GM21723 (cell line): ENCODE measurements around the gene ZBTB20.

Source experiments
- ATAC-seq: cut with Tn5 transposase; IDR thresholded peaks from one replicate; pipeline ENCODE4 v1.9.1; 2021; ENCODE audit warnings: mild to moderate bottlenecking, moderate library complexity; ENCODE audit not compliant: unreplicated experiment

Gene ZBTB20

DNA sequence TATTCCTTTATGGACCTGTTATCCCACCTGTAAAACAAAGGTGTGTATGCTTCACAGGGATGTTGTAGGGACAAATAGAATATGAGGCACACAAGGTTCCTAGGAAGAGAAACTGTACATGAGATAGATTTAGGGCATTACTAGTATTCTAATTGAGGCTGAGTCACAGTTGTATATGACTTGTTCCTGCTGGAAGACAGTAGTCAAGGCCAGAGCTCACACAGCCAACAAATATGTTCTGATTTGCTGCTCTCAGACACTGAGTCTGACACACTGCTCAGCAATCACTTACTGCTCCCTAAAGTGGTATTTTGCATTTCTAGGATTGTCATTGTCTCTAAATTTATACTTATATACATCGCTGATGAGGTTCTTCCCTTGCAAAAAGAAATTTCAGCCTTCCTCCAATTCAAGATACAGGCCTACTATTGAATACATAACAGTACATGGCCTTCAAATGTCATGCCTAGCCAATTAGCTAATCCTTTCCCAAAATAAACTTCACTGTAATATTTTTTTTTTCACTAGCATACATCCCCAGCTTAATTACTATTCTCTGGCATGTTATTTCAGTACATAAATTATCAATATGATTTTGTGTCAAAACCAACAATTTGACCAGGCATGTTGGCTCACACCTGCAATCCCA, 783.4 kb downstream of the ZBTB20 start:
- ATAC-seq, result no peak

DNA sequence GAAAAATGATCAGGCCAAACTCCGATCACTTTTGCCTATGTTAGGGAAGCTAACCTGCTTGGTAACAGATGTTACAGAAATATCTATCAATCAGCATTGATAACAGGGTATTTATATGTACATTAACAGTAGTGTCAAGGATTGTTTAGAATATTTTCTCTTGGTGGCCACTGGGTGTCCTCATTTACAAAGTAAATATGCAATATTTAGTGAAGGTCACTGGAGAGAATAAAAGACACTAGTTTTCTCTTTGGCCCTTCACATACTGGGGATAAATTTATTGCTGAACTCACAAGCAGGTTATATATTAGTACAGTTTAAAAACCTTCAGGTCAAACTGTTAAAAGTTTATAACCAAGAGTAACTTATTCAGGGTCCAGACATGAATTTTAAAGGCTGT, 784.3 kb downstream of the ZBTB20 start:
- ATAC-seq, result no peak

GRCh38 chr3:114361391-114361790, 785.7 kb downstream of the ZBTB20 start:
- ATAC-seq, result no peak

- ATAC-seq, result no peak
Measured at GRCh38 chr3:114356525-114356924, 790.6 kb downstream of the ZBTB20 start.

DNA sequence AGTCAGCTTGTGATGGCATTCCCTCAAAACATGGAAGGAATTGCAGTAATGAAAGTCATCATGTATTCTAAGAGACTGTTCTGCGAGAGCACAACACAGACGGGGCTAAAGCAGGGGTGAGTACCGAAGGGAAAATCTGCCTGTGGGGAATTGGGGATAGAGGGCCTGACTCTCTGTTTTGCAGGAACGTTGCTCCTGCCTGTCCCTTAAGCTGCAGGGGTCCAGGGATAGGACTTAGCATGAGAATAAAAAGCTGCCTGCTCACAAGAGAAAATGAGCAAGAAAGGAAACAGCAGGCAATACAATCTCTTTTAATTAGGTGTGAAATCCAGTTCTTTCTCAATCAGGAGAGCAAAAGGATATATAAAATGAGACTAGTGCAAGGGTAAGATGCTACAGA, 791.0 kb downstream of the ZBTB20 start:
- no peak for ATAC-seq

GRCh38 chr3:114355653-114356052, 791.4 kb downstream of the ZBTB20 start:
- no peak for ATAC-seq

DNA sequence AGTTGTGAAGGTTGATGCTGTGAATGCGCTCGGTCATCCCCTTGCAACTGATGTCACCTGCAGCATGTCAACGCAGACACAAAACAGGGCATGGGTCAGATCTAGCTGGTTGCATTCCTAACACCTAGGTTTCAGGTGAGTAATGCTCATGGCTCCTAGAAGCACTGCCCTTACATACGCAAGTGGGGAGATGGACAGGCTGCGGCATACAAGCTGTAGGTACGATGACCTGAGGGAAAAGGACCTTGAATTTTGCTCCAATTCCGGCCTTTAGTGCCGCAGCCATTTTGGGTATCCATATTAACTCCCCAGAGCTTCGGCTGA, 795.3 kb downstream of the ZBTB20 start:
- no peak for ATAC-seq

DNA sequence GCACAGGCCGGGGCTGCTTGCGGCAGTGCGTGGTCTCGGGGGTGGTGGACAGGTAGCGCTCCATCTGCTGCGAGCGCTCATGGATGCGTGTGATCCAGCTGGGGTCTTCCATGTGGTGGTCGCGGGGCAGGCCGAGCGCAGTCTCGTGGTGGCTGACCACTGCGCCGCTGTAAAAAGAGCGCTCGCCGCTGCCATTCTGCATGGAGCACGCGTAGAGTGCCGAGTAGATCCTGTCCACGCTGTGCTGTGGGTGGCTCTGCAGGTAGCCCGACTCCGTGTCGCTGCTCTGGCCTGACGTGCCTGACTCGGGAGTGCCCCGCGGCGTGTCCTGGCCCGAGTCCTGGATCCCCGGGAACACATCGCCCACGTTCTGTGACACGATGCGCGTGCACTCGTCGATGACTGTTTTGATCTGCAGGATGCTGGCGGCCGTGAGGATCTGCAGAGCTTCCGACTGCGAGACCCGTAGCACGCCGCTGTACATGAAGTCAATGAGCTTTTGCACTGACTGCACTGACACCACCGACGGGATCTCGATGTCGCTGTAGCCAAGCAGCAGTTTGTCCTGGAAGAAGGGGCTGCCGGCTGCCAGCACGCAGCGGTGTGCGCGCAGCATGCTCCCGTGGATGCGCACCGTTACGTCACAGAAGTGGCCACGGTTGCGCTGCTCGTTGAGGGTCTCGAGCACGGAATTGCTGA, 795.8 kb downstream of the ZBTB20 start:
- no peak for ATAC-seq

- no peak for ATAC-seq
Measured at GRCh38 chr3:114350690-114351089, 796.4 kb downstream of the ZBTB20 start.

GRCh38 chr3:114350271-114350670, 796.8 kb downstream of the ZBTB20 start:
- ATAC-seq, result no peak

GRCh38 chr3:114344492-114344891, 802.6 kb downstream of the ZBTB20 start:
- ATAC-seq, result no peak

DNA sequence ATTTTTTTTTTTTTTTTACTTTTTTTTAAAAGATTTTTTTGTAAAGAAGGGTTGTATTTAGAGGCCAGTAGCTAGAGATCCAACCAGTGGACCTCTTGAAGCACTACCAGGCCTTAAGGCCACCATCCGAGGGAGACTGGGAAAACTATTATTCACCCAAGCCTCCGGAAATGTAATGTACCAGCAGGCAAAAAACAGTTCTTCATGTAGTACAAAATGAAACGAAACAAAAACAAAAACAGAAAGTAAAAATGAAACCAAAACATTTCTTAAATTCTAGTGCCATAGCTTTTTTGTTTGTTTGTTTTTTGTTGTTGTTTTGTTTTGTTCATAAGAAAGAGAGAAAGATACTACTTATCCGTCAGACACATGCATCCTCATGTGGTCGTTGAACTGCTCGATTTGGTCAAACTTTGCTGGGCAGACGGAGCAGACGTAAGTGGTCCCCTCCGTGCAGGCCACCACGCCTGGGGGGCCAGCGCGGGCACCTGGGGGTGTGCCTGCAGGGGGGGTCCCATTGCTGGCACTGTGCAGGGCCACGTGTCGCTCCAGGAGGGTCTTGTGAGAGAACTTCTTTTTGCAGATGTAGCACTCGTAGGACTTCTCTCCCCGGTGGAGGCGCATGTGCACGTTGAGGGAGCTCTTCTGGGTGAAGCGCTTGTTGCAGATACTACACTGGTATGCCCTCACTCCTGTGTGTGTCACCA, 808.3 kb downstream of the ZBTB20 start:
- no peak for ATAC-seq

DNA sequence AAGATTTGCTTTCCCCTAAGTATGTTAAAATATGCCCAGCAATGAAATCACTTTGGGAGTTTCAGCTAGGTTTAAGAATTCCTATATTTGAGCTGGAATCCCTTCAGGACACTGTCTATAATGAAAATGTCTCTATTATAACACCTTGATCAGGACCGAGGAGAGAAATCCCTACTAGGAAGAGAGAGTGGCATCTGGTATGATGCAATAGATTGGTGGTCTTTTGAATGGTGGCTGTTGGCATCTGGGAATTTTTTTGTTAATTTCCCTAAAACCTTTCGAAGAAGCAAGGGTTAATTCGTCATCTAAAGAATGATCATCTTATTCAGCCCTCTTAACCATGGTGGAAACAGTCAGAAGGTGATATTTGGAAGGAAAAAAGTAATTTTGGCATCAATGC, 810.2 kb downstream of the ZBTB20 start:
- no peak for ATAC-seq

DNA sequence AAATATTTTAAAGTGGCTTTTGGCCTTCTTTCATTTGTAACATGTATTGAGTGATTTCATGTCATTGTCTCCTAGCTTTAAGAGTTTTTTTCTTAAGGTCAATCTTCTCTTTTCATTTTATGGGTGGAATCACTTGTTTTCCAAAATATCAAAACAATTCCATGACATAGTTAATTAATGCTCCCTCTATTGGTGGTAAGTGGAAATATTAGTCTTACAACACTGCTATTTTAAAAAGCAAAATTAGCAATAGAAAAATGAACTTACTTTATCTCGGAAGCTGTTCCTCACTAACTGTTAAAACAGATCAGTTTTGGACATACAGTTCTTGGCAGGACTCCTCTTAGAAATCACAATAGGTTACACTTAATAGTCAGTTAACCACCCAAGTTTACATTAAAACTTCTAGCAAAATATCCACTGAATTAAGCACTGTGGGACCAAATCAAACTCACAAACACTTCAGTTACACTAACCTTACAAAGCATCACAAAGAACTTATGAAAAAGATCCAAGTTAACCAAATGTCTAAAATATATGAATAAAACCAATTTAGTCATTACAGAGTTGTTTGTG, 810.9 kb downstream of the ZBTB20 start:
- no peak for ATAC-seq

DNA sequence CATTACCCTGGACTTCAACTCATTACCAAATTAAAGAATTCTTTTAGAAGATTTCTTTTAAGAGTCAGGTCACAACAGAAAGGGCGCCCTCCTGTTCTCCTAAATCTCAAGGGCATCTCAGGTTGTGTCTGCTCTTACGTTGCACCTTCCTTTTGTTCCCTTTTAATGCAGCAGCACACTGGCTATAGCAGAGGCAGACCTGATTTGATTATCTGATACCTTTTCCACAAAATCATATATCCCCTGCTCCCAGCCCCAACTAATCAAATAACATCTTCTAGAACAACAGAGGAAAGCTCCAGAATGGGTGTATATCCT, 813.2 kb downstream of the ZBTB20 start:
- no peak for ATAC-seq

DNA sequence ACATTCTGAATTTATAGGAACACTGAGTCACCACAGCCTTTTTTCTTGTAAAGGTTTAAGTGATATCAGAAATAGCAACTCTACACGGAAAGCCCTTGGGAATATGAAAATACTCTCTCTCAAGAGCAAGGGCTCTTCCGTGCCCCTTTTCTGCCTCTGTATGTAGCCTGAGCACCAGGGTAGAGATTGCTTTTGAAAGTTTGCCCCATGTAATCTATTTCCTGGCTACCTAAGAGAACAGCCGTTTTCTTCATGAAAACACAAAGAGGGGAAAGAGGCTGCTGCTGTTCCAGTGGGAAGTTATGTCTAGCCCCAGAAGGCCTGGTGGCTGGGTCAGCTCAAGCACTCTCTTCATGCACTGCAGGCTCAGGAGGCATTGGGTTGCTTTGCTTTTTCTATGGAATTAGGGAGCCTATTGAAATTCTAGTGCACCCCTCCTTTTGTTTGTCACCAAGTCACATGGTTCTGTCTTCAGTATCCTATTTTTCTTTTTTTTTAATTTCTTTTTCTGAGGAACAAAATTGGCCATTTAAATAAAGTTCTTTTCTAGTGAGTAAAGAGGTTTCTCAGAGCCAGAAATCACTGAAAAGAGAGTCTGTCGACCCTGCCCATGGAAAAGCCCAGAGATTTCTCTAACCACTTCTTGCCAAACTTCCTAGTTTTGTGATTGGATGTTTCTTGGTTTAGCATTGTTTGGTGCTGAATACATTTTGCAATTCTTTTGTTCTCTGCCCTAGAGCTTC, 813.7 kb downstream of the ZBTB20 start:
- ATAC-seq, result no peak

DNA sequence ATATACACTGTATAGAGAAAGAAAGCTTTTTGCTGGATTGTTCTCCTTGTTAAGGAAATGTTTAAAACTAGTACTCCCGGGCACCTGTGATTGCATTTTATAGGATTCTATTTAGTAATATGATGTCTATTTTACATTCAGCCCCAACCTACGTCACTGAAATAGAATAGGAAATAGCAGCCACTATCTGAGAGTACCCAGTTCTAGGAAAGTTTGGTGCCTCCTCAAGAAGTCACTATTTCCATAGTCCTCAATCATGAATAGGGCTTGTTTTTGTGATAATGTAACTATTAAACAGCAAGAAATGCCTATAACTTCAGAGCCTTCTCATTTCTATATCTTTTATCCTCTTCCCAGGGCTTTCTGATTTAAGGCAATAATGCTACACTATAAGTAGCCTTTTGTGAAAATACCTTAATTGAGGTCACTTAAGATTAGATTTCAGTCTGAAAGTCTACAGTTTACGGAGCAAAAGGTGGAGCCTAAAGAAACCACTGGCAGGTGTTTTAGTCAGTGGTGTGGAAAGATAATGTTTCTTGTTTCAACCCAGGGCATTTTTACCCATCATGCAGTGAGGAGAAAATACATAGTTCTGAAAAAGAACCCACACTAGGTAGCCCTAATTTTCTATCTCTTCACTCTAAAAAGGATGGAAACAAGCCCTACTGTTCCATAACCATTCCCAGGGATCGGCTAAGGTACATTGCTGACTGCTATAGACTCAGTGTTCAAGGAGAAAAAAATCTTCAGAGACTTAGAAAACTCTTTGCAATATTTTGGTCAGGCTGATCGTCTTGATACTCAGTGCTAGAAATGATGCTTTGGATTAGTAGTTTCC, 814.5 kb downstream of the ZBTB20 start:
- peak; percentile 64 for ATAC-seq

- ATAC-seq, result no peak
Measured at GRCh38 chr3:114331710-114332109, 815.4 kb downstream of the ZBTB20 start.

- ATAC-seq, result no peak
Measured at GRCh38 chr3:114331007-114331406, 816.1 kb downstream of the ZBTB20 start.

- ATAC-seq, result no peak
Measured at GRCh38 chr3:114329823-114330222, 817.3 kb downstream of the ZBTB20 start.

GRCh38 chr3:114328345-114328744, 818.7 kb downstream of the ZBTB20 start:
- ATAC-seq, result no peak
